ENCODE measurements around the gene RARS1.
"Not testable (repeated sequence)": the region's sequence is repeated elsewhere in the genome, so short reads cannot be mapped to it uniquely, and the experiment has no call there.

Gene RARS1

GRCh38 chr5:168482361-168482760 lies 3.9 kb upstream of the RARS1 start:
- peak; percentile 38 for DNase-seq

- no peak for DNase-seq
Observed at GRCh38 chr5:168489059-168489458, 2.8 kb downstream of the RARS1 start.

- no peak for DNase-seq
Observed at GRCh38 chr5:168494057-168494555, 7.8 kb downstream of the RARS1 start.

- DNase-seq, result no peak
Observed at GRCh38 chr5:168502563-168503237, 16.4 kb downstream of the RARS1 start.

- DNase-seq, result no peak
Observed at GRCh38 chr5:168513861-168514428, 27.7 kb downstream of the RARS1 start.

- no peak for DNase-seq
Observed at GRCh38 chr5:168525856-168526255, 39.6 kb downstream of the RARS1 start.

- DNase-seq, result no peak
Observed at GRCh38 chr5:168527756-168528295, 41.6 kb downstream of the RARS1 start.

GRCh38 chr5:168528521-168529373 lies 42.5 kb downstream of the RARS1 start, which contains the start of gene FBLL1:
TSS of gene FBLL1 (plus strand) at chr5:168529305. CDS start at chr5:168529505, 200 bp downstream.
- no peak for DNase-seq

- no peak for DNase-seq
Observed at GRCh38 chr5:168529374-168530234, 43.3 kb downstream of the RARS1 start.

GRCh38 chr5:168530621-168531150 lies 44.4 kb downstream of the RARS1 start:
- no peak for DNase-seq

GRCh38 chr5:168531191-168531590 lies 44.9 kb downstream of the RARS1 start:
- DNase-seq, result no peak

- DNase-seq, result no peak
Observed at GRCh38 chr5:168531987-168532864, 46.0 kb downstream of the RARS1 start.

GRCh38 chr5:168534351-168534750 lies 48.1 kb downstream of the RARS1 start:
- not testable (repeated sequence) for DNase-seq

- DNase-seq, result no peak
Observed at GRCh38 chr5:168537176-168537575, 50.9 kb downstream of the RARS1 start.

GRCh38 chr5:168549554-168549953 lies 63.3 kb downstream of the RARS1 start:
- no peak for DNase-seq

- DNase-seq, result no peak
Observed at GRCh38 chr5:168550656-168551055, 64.4 kb downstream of the RARS1 start.

- DNase-seq, result peak; percentile 71
Observed at GRCh38 chr5:168552146-168552545, 65.9 kb downstream of the RARS1 start.

GRCh38 chr5:168553377-168554130 lies 67.3 kb downstream of the RARS1 start:
- DNase-seq, result no peak

- no peak for DNase-seq
Observed at GRCh38 chr5:168557389-168557788, 71.1 kb downstream of the RARS1 start.

GRCh38 chr5:168562279-168562678 lies 76.0 kb downstream of the RARS1 start:
- no peak for DNase-seq
